ENCODE measurements around the gene CD302. TPM values are rescaled to one million over a fixed set of nuclear protein-coding genes. Genes with fewer than 3 reads are reported as not detected.

CD302 gene
- total and polyA plus RNA-seq, 2 of the 4 experiments (the other 2 are of a cell fraction): 3.8 to 4.0 TPM

DNA sequence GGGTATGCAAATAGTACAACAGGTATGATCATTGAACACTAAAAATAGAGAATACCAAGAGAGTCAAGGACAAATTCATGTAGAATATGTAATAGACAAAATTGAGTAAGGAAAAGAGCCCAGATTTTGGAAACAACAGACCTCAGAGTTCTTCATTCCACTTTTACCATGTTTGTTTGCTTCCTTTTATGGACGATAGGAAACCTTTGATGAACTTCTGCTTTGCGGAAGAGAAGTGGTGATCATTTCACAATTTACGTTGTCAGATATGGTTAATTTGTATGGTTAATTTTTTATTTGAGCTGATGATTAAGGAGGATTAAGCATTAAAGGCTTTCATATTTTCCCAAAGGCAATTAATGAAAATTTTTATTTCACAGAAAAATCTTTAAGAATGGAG, 69.4 kb downstream of the CD302 start:
- peaks cover 6% of the 10 kb centered on the region for H3K9me1 ChIP-seq (ENCODE audit: insufficient read depth, low read length)
- no peak overlapping the region for H3K14ac ChIP-seq (replicated peaks; ENCODE audit: low read depth, low read length)
- no peak overlapping the region for H3K4ac ChIP-seq (ENCODE audit: low read depth, low read length)
- in situ Hi-C loops (cut with MboI; ENCODE audit: low sequenced_read_pairs) (no loop called here), dilution Hi-C loops (cut with HindIII; ENCODE audit: low sequenced_read_pairs, unreplicated experiment) (no loop called here), intact Hi-C loops (cut with micrococcal nuclease) (no loop called here)
- BruUV-seq (replicated peaks): no TSS peak
- H3K27ac ChIP-seq (ENCODE audit: insufficient read depth, low read length): no peak overlapping the region
- DNase-seq: no peak
- no peak overlapping the region for H3K18ac ChIP-seq (ENCODE audit: low read depth, low read length)
- no peak overlapping the region for H4K5ac ChIP-seq (ENCODE audit: low read depth, low read length)
- no peak for ATAC-seq (ENCODE audit: low read depth)
- peaks cover 31% of the 10 kb centered on the region for H3K36me3 ChIP-seq (ENCODE audit: control insufficient read depth, insufficient read depth, low read length)
- H3K4me3 ChIP-seq (ENCODE audit: insufficient read depth, low read depth, low read length): no peak overlapping the region
- H3K4me1 ChIP-seq (ENCODE audit: control insufficient read depth, insufficient read depth, low read length): peaks cover 2% of the 10 kb centered on the region
- no peak overlapping the region for H3K56ac ChIP-seq (ENCODE audit: extremely low read depth, insufficient read depth, low read length)
- H3K4me2 ChIP-seq (ENCODE audit: low read depth, low read length): no peak overlapping the region
- POLR2A ChIA-PET (ENCODE audit: unreplicated experiment): interaction anchor here (0.6 kb wide), 1 partner anchor 49 kb away, joined by 4 read pairs; no protein-coding TSS in a partner anchor
- H2AK5ac ChIP-seq (ENCODE audit: low read depth, low read length): no peak overlapping the region
- no CpG with 5 or more reads among the region's 3 CpGs for WGBS, 2 experiments (ENCODE audit: extremely low coverage in 2 of 2, insufficient read length in 1 of 2)
- H3K9me3 ChIP-seq (ENCODE audit: control insufficient read depth, insufficient read depth, low read length): no peaks in the 10 kb centered on the region; the same call in 1 of the 2 replicates
- no peak overlapping the region for H2BK15ac ChIP-seq (ENCODE audit: low read depth, low read length)
- H2AK9ac ChIP-seq (replicated peaks; ENCODE audit: low read depth, low read length, poor library complexity): no peak overlapping the region
- no peak overlapping the region for H2AFZ ChIP-seq (replicated peaks; ENCODE audit: low read length, poor library complexity)
- CTCF ChIA-PET: no interaction called here
- peaks cover 13 to 21% of the 10 kb centered on the region in 2 experiments for H3K79me1 ChIP-seq (ENCODE audit: low read depth in 1 of 2, low read length in 2 of 2)
- no peak overlapping the region for H4K8ac ChIP-seq (ENCODE audit: low read depth in 2 of 2, low read length in 2 of 2)
- H4K20me1 ChIP-seq (ENCODE audit: insufficient read depth, low read length): peaks cover 87% of the 10 kb centered on the region
- no peak overlapping the region for H2BK20ac ChIP-seq (ENCODE audit: low read depth, low read length)
- no peak overlapping the region for H3K23ac ChIP-seq (ENCODE audit: low read depth, low read length)
- no peak for TF ChIP-seq POLR2A (IDR thresholded peaks at IDR 0.05; ENCODE audit: low read depth, low read length)
- TF ChIP-seq MXI1 (IDR thresholded peaks at IDR 0.05; ENCODE audit: borderline replicate concordance, low read depth, low read length): no peak
- TF ChIP-seq MAFK (IDR thresholded peaks at IDR 0.05; ENCODE audit: low read depth, low read length): no peak
- no peak for TF ChIP-seq CHD1 (IDR thresholded peaks at IDR 0.05; ENCODE audit: low read depth, low read length)
- TF ChIP-seq SMC3 (IDR thresholded peaks at IDR 0.05; ENCODE audit: low read depth, low read length): no peak
- TF ChIP-seq, protein P1, sequence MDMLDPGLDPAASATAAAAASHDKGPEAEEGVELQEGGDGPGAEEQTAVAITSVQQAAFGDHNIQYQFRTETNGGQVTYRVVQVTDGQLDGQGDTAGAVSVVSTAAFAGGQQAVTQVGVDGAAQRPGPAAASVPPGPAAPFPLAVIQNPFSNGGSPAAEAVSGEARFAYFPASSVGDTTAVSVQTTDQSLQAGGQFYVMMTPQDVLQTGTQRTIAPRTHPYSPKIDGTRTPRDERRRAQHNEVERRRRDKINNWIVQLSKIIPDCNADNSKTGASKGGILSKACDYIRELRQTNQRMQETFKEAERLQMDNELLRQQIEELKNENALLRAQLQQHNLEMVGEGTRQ (IDR thresholded peaks at IDR 0.05; ENCODE audit: low read depth, low read length): no peak
- H2BK120ac ChIP-seq (ENCODE audit: low read depth, low read length): no peak overlapping the region
- no peak overlapping the region for H2BK5ac ChIP-seq (ENCODE audit: low read depth, low read length, poor library complexity, severe bottlenecking)
- H4K91ac ChIP-seq (ENCODE audit: insufficient read depth, low read depth, low read length): no peak overlapping the region
- no peaks in the 10 kb centered on the region for H3K27me3 ChIP-seq (ENCODE audit: control insufficient read depth, insufficient read depth, low read length)
- H3K9ac ChIP-seq (ENCODE audit: low read depth, low read length): no peak overlapping the region
